Urothelium cell line (cell line): Measurements from ENCODE around the gene NR2F1.

ENCODE experiments used
- DNase-seq: peaks from one replicate; pipeline ENCODE4 v3.0.0; 2011; ENCODE audit warnings: low spot score, mixed read lengths
- FAIRE-seq: peaks from 2 replicates; lab custom pipeline; 2011; peaks lifted over from hg19 to GRCh38; lab: Jason Lieb, UNC

Gene NR2F1

DNA sequence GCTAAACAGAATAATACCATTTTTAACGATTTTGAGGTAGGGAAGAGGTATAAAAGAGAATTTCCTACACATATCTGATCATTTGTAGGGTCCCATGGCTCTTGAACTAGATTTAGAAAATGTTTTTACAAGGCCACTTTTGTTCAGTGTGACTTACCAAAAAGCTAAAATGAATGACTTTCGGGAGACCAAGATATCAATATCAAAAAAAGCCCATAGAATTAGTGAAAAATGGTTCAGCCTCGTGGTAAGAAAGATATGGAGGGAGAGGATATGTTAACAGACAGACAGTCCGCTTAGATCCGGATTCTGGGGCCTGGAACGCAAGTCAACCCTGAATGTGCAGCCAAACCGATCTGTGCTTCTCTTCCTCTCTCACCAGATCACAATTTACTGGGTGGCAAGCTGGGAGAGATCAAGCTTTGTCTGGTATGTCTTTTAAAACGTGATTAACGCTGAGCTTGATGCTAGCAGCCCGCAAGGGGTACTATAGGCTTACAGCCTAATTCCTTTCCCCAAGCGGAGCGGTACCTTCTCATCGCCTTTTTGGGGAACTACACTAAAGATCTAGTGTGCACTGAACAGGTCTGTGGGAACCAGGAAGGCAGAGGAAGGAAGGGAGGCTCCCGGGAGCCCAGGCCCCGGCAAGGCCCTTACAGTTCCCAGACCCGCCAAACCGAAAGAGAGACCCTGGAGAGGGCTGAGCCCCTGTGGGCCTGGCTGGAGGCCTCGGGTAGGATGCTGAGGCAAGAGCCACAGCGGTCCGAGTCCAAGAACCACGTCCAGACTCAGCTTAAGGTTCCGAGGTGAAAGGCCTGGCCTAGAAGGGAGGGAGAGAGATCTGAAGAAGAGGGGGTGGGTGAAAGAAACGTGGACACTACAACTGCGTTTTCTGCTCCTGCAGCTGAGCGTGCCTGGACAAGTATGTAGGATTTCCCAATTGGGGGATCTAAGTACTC is 4.9 kb upstream of the NR2F1 start:
- FAIRE-seq (no peak), DNase-seq (no peak)

DNA sequence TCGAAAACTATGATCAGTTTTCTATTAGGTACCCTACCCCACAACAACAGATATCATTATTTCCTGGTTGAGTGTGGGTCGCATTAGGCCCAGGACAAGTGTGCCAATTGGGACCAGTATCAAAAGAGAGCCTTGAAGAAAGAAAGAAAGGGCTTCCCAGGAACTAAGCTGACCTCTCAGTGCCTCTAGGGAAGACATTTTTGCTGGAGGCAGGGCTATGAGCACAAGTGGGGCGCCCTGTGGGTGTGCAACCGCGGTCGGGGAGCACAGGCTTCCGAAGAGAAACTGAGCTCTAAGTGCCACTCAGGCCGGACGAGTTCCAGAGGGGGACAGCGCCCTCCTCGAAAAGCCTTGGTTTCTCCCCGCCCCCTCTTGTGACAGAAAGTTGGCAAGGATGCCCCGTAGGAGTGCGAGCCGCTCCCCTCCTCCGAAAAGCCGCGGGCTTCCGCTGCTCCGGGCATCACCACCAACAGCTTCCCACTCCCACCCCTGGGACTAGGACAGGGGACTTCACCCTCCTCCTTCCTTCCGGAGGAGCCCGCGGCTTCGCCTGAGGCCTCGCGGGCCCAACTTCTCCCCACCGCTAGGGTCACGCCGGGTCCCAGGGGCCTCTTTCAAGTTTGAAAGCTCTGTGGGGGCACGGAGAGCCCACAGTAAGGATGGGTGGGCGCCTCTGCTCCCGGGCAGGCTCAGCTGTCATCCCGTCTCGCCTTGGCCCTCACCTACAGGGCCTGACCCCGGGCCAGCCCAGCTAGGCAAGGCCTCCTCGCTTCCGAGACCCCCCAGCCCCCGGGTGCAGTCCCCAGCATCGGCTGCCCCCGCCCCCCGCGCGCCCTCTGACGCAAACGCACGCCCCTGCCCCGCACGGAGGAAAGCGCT is 4.0 kb upstream of the NR2F1 start:
- DNase-seq (no peak), FAIRE-seq (no peak)

DNA sequence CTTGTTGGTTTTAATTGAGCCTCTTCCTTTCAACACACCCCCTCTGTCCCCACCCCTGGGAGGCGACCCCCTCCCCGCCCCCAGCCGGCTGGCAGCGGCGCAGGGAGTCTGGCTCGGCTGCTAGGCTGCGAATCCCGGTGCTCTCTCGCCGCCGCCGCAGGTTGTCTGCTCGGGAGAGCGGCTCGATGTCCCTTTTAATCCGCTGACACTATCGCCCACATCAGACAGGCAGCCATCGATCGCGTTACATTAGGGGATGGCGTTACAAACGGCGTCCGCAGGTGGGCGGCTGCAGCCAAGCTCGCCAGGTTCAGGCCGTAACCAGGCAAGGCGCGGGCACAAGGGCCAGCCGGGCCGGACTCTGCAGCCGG is 3.3 kb upstream of the NR2F1 start:
- FAIRE-seq = no peak

DNA sequence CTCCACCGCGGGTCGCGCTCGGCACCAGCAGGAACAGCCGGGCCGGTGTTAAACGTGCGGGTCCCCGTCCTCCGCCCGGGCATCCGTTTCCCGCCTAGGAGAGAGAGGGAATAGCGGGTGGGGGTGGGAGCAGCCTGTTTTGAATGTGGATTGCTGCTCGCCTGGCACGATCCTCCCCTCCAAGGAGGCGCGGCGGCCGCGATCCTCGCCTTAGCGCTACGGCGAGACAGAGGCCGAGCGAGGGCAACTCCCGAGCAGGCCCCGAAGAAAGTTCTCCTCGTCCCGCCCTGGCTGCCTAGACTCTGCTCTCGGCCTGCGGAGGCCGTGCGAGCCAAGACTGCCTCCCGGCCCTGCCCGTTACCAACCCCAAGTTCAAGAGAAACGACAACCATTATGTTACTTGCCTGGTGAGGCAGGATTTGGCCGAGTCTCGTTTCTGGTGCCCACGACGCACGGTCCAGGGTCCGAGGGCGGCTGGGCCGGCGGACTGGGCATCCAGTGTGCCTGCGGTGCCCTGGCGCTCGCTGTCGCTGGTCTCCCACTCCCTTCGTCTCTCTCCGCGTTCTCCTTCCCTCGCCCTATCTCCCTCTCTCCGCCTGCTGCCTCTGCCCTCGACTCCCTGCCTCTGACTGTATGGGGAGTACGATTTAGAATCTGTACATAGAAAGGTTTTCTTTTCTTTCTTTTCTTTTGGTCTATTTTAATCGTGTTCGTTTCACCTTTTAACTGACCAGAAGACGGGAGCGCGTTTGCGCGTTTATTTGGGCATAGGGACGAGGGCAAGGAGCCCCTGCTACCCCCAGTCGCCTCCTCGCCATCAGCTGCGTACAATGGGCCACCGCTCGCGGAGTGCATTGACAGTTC is 2.7 kb upstream of the NR2F1 start:
- no peak for DNase-seq
- FAIRE-seq = no peak

More for the DNA sequence above, 3.3 kb upstream of the NR2F1 start:
- DNase-seq = no peak

- DNase-seq = no peak
- FAIRE-seq = no peak
These were observed 2.0 kb upstream of the NR2F1 start, which contains the start of gene NR2F1-AS1 for GRCh38 chr5:93580927-93581445. NR2F1-AS1 (minus strand) TSS chr5:93581219.

DNA sequence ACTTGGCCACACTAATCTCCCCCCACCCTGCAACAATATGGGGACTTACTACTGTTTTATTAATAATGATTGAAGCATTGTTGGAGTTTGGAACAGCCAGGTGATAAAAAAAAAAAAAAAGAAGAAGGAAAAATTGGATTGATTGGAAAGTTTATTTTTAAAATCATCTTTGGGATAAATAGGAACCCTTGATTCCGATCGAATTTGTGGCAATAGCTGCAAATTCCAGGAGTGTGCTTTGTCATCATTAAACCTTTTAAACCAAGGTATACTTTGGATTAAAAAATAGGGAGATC is 907 bp upstream of the NR2F1 start:
- no peak for FAIRE-seq

GRCh38 chr5:93583439-93583767 is 381 bp downstream of the NR2F1 start:
- DNase-seq = no peak
- no peak for FAIRE-seq

More for the DNA sequence above, 907 bp upstream of the NR2F1 start:
- DNase-seq = no peak

DNA sequence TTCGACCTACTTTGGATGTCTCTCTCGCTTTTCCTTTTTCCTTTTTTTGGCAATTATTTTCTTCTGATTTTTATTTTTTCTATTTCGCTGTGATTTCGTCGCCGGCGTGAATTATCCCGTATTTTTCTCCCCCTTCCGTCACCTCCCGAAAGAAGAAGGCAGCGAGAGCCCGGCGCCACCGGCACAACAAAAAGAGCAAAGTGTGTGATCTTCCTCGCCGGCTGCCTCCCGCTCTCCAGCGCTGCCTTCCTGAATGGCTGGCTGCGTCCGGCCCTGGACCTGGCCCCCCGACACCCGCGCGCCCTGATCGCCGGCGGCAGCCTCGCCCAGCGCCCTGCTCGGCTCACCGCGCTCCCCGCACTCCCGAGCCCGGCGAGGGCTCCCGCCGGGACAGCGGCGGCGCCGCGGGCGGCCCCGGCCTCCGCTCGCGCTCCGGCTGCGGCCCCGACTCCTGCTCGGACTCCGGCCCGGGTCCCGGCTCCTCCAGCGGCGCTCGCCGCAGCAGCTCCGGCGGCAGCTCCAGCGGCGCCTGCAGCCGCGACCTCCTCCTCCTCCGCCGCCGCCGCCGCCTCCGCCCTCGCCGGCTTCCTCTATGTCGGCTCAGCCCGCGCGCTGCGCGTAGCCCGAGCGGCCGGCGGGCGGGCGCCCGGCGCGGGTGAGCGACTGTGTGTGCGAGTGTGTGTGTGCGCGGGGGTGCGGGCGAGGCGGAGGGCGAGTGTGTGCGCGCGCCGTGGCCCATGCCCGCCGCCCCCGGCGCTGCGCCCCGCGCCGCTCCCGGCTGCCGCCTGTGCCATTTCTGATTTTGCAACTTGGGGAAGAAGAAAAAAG is 960 bp downstream of the NR2F1 start:
- FAIRE-seq (no peak), DNase-seq (no peak)

DNA sequence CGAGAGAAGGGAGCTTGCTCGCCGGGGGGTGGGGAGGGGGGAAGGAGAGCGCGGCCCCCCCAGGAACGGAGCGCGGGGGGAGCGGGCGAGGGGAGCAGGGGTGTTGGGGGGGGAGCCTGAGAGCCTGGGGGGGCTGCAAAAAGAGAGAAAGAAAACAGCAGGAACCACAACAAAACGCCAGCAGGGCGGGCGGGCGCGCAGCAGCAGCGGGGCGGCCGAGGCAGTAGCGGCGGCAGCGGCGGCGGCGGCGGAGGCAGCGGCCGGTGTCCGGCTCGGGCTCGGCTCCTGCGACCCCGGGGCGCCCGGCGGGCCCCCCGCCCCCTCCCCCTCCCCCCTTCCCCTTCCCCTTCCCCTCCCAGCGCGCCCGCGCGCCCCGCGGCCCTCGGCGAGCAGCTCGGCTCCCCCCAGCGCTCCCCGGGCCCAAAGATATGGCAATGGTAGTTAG is 1.6 kb downstream of the NR2F1 start:
- FAIRE-seq = no peak
- no peak for DNase-seq

GRCh38 chr5:93585041-93585766 is 2.2 kb downstream of the NR2F1 start:
- FAIRE-seq (no peak), DNase-seq (no peak)

DNA sequence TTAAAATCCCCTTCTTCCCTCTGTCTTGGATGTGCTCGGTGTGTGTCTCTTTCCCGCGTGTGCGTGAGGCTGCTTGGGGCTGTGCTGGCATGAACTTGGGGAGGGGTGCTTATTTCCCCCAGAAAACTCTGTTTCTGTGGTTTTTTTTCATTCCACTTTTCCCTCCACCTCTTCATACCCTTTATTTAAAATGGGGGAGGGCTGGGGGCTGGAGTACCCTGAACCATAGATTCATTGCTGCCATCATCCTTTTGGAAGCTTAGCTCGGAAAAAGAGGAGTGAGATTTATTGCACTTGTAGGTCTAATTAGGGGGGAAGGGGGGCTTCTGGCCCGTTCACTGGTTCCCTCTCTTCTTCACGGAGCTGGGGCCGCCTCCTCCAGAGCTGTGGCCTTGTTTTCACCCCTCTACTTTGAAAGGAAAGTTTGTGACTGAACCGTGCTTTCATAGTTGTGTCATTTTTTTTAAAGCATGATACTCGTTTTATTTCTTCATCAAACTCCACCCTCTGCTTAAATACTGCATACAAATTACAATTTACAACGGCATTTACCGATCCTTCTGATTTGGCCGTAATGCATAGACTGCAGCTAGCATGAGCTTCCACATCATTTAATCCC is 2.9 kb downstream of the NR2F1 start:
- no peak for FAIRE-seq
- no peak for DNase-seq

GRCh38 chr5:93586736-93587596 is 3.9 kb downstream of the NR2F1 start:
- no peak for DNase-seq
- no peak for FAIRE-seq

DNA sequence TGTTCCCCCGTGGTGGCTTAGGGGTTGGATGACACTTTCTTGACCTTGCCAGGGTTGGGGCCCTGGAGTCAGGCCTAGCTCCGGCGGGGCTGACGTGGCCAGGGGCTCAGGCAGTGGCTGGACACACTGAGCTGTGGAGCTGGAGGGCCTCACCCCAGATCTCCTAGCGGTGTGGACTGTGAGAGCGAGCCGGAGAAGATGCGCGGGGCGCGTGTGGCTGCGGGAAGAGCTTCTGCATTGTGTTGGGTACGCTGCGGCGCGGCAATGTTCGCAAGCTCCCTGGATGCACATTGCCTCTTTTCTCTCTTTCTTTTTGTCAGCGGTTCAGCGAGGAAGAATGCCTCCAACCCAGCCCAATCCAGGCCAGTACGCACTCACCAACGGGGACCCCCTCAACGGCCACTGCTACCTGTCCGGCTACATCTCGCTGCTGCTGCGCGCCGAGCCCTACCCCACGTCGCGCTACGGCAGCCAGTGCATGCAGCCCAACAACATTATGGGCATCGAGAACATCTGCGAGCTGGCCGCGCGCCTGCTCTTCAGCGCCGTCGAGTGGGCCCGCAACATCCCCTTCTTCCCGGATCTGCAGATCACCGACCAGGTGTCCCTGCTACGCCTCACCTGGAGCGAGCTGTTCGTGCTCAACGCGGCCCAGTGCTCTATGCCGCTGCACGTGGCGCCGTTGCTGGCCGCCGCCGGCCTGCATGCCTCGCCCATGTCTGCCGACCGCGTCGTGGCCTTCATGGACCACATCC is 4.8 kb downstream of the NR2F1 start:
- DNase-seq = no peak
- FAIRE-seq = no peak

- no peak for FAIRE-seq
- no peak for DNase-seq
These were observed 5.5 kb downstream of the NR2F1 start for GRCh38 chr5:93588352-93589151.

GRCh38 chr5:93589152-93589828 is 6.3 kb downstream of the NR2F1 start:
- no peak for FAIRE-seq
- no peak for DNase-seq

GRCh38 chr5:93589829-93590215 is 6.8 kb downstream of the NR2F1 start:
- FAIRE-seq (no peak), DNase-seq (no peak)
